Breast epithelium (tissue), 3 donors: ENCODE measurements around the gene SH2D6.

Experiments used
- CTCF ChIP-seq, 3 donors: fragments of 450-650 bp; IDR thresholded peaks; one replicate each; pipeline ENCODE4 v1.5.1; 2016 to 2017; ENCODE audit warnings: antibody characterized with exemption in 3 of 3, mild to moderate bottlenecking in 3 of 3, moderate library complexity in 3 of 3
- POLR2A ChIP-seq: fragments of 450-650 bp; IDR thresholded peaks from one replicate; pipeline ENCODE4 v1.6.1; 2016; ENCODE audit warnings: antibody characterized with exemption, mild to moderate bottlenecking, moderate library complexity
- POLR2AphosphoS5 ChIP-seq, 3 donors: sonication (generic); formaldehyde crosslinking; IDR thresholded peaks; one replicate each; pipeline ENCODE4 v1.6.1; 2017; ENCODE audit warnings: antibody characterized with exemption in 3 of 3

GRCh38 chr2:85481818-85482777 lies 63.6 kb downstream of the SH2D6 start:
- TF ChIP-seq POLR2A (no peak), POLR2AphosphoS5 (IDR thresholded peaks at IDR 0.05) (no peak), CTCF (IDR thresholded peaks at IDR 0.05) (no peak)
